Measurements from ENCODE around the gene HJV.
A peak's percentile ranks its signal among the peaks of the same experiment; 100 is the strongest.

The HJV gene

GRCh38 chr1:145993618-145994390 lies 27.7 kb downstream of the HJV start:
- peak; percentile 26 for DNase-seq (ENCODE audit: low read depth)

GRCh38 chr1:145992958-145993617 lies 28.4 kb downstream of the HJV start:
- no peak for DNase-seq (ENCODE audit: low read depth)

- no peak for DNase-seq (ENCODE audit: low read depth)
These were observed 29.0 kb downstream of the HJV start for GRCh38 chr1:145992502-145992936.

- peak; percentile 41 for DNase-seq (ENCODE audit: low read depth)
These were observed 29.7 kb downstream of the HJV start for GRCh38 chr1:145991735-145992412.

GRCh38 chr1:145990249-145990855 lies 31.2 kb downstream of the HJV start:
- DNase-seq (ENCODE audit: low read depth), result peak; percentile 45

GRCh38 chr1:145988773-145989172 lies 32.8 kb downstream of the HJV start:
- no peak for DNase-seq (ENCODE audit: low read depth)

- DNase-seq (ENCODE audit: low read depth), result no peak
These were observed 33.6 kb downstream of the HJV start for GRCh38 chr1:145987926-145988325.

GRCh38 chr1:145986551-145986950 lies 35.0 kb downstream of the HJV start:
- no peak for DNase-seq (ENCODE audit: low read depth)

GRCh38 chr1:145985502-145986439 lies 35.8 kb downstream of the HJV start:
- peak; percentile 93 for DNase-seq (ENCODE audit: low read depth)

- no peak for DNase-seq (ENCODE audit: low read depth)
These were observed 36.4 kb downstream of the HJV start for GRCh38 chr1:145985129-145985501.

- peak; percentile 49 for DNase-seq (ENCODE audit: low read depth)
These were observed 37.3 kb downstream of the HJV start for GRCh38 chr1:145983960-145984830.

- DNase-seq (ENCODE audit: low read depth), result no peak
These were observed 38.3 kb downstream of the HJV start for GRCh38 chr1:145983206-145983675.

- DNase-seq (ENCODE audit: low read depth), result no peak
These were observed 39.4 kb downstream of the HJV start for GRCh38 chr1:145982010-145982723.

GRCh38 chr1:145980457-145980994 lies 41.0 kb downstream of the HJV start:
- DNase-seq (ENCODE audit: low read depth), result no peak

GRCh38 chr1:145979746-145980456 lies 41.6 kb downstream of the HJV start:
- peak; percentile 76 for DNase-seq (ENCODE audit: low read depth)

- peak; percentile 99 for DNase-seq (ENCODE audit: low read depth)
These were observed 42.4 kb downstream of the HJV start for GRCh38 chr1:145978854-145979745.

GRCh38 chr1:145978471-145978853 lies 43.1 kb downstream of the HJV start:
- DNase-seq (ENCODE audit: low read depth), result no peak

All from amniotic epithelial cell (primary cell).